Activated T-cell treated with anti-CD3 and anti-CD28 coated beads for 48 hours (primary cell): ENCODE data around the gene NCOA7.
"Not testable (repeated sequence)": the region's sequence is repeated elsewhere in the genome, so short reads cannot be mapped to it uniquely, and the experiment has no call there.

Source experiments
- DNase-seq: peaks from one replicate; pipeline ENCODE4 v3.0.0-alpha.2; 2020; ENCODE audit warnings: low read depth

Gene NCOA7

DNA sequence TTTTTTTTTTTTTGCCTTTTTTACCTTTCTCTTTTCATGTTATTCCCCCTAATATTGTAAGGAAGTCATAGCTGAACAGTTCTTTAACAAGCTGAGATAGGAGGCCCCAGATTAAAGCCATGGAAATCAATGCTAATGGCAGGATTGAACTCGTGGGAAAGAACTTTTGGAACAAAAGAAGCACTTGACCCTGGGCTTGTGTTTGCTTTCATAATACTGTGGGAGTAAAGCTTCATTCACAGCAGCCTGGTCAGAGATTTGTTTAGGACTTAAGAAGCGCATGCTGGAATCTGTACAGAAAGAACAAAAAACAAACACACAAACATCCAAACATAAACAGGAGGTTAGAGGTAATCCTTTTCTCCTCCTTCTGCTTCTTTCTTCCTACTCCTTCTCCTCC lies 36.2 kb upstream of the NCOA7 start:
- no peak for DNase-seq

- no peak for DNase-seq
Measured at GRCh38 chr6:125759184-125759902, 31.4 kb upstream of the NCOA7 start.

GRCh38 chr6:125759959-125760457 lies 30.8 kb upstream of the NCOA7 start:
- DNase-seq, result no peak

DNA sequence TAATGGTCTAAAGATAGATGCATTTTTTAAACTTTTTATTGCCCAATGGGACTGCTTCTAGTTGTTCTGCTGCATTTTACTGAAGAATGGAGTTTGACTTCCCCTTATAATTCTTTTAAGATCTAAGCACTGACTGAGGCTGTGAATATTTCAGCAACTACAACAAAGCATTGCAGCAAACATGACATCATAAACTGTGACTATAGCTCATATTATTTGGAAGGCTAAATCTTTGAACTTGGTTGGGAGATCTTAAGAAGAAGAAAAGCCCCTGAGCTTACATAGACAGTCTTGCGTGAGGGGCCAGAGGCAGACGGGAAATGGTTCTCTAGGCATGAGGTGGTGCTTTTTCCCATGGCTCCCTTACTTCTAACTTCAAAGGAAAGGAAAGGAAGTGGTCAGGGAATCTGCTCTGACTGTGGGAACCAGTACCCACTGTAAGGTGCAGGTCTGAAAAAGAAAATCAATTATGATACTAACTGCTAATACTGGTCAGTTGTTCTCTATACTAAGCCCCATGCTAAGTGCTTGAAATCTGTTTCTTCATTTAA lies 26.6 kb upstream of the NCOA7 start:
- DNase-seq, result no peak

DNA sequence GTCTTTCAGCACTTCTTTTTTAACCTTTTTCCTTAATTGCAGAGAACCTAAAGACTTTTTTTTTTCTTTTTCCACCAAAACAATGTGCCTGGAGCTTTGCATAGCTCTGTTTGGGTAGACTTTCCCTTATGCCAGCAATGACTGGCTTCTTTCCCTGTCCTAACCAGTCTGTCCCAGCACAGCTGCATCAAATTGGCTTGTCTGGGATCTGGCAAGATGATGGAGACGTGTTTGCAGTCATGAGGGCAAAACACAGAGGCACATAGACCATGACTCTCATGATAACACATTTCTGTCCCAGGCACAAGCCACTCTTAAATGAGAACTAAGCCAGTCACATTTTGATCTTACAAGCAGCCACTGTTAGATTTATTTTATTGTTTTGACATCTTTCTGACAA lies 24.8 kb upstream of the NCOA7 start:
- no peak for DNase-seq

DNA sequence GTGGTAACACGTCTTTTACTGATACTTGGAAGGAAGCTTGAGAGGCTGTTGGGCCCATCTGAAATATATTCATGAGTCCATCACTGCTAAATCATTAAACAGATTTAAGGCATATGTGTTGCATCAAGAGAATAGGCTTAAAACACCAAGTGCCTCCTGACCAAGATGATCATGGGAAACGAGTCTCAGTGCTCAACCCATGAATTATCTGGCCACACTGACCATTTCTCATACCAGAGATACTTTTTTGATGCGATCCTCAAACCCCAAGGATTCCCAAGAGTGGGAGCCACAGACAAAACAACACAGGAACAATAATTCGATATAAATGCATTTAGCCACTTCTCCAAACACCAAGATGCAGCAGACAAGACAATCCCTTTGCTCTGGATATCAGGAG lies 24.1 kb upstream of the NCOA7 start:
- DNase-seq, result no peak

- DNase-seq, result no peak
Measured at GRCh38 chr6:125769147-125769783, 21.5 kb upstream of the NCOA7 start.

GRCh38 chr6:125773387-125774341 lies 17.1 kb upstream of the NCOA7 start:
- DNase-seq, result no peak

GRCh38 chr6:125776107-125776826 lies 14.5 kb upstream of the NCOA7 start:
- not testable (repeated sequence) for DNase-seq

- DNase-seq, result peak; percentile 79
Measured at GRCh38 chr6:125779924-125780539, 10.7 kb upstream of the NCOA7 start.

DNA sequence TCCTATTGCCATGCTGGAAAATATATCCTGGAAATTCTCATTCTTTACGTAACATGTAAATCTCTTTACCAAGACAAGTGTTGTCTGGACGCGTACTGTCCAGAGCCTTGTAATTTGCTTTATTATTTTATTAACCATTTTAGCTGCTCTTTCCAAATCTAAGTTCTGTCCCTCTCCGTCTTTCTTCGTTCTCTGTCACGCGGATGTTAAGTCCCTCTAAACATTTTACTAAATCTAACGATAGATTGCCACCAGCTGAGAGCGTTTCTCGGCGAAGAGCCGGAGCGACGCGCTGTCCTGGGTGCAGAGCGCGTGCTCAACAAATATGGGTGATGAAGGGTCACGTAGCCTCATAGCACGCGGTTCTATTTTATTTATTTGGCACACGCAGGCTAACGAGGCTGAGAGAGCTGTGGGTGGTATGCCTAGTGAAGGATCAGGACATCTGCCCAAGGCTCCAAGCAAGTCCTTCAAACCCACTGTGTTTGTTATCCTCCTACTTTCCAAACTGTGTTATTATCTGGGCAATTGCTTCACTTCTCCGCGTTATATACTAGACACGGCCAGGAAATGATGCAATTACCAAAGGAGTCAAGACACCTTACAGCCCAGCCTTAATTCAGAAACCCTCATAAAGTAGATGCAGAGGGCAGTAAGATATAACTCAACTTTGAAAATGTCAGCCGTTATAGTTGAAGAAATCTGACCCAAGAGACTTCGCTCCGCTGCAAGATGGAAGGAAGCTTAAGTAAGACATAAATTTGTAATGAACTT lies 10.0 kb upstream of the NCOA7 start:
- peak; percentile 50 for DNase-seq

DNA sequence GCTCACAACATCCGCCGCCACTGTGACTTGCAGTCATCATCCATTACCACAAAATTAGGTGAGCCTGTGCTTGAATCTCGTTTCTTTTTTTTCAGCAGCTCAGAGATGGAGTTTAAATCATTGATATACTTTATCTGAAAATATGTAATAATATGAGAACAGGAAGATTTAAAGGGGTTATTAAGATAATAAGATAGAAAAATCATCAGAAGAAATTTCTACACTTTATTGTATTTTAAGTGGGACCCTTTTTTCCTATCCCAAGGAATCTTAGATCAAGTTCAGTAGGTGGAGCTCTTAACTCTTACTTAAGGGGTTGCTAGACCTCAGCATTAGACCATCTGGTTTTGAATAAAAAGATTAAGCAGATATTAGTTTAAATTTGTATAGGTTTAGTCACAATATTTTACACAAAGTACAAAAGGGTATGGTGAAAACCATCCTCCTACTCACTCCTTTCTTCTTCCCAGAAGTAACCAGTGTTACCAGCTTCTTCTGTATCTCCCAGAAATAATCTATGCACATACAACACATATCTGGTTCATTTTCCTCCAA lies 9.4 kb upstream of the NCOA7 start:
- peak; percentile 35 for DNase-seq

GRCh38 chr6:125784365-125784764 lies 6.4 kb upstream of the NCOA7 start:
- no peak for DNase-seq

- no peak for DNase-seq
Measured at GRCh38 chr6:125787791-125788190, 3.0 kb upstream of the NCOA7 start.

GRCh38 chr6:125789167-125789566 lies 1.6 kb upstream of the NCOA7 start:
- DNase-seq, result no peak

DNA sequence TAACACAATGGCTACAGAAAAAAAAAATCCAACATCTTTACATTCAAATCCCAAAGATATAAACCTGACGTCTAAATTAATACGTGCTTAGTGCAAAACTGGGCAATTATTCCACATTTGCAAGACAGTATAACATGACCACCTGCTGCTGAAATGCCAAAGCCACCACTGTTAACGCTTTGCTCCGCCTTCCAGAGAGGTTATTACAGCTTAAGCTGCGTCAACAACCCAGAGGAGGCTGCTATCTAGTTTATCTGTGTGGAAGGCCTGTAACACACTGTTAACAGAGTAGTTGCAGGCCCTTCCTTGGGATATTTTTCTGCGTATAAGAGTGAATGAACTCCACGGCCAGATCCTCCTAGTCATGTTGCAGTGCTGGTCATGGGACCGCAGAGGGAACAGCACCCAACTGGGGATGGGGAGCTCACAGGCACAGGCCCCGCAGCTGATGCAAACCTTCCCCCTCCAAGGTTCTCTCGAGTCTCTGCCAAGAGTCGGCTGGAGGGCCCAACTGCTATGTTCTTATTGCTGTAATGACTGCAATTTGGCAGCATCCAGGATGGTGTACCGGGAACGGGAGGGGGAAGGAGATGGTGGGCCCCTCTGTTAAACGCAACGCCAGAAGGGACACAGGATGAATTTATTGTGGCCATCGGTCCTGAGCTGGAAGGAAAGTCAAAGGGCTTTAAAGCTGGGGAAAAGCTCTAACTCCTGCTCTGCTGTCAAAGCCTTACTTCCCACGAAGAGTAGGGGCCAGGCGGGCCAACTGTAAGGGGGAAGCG lies 993 bp upstream of the NCOA7 start:
- peak; percentile 21 for DNase-seq

GRCh38 chr6:125791151-125791819 lies 525 bp downstream of the NCOA7 start:
- no peak for DNase-seq

- DNase-seq, result no peak
Measured at GRCh38 chr6:125791820-125792165, 1.0 kb downstream of the NCOA7 start.

DNA sequence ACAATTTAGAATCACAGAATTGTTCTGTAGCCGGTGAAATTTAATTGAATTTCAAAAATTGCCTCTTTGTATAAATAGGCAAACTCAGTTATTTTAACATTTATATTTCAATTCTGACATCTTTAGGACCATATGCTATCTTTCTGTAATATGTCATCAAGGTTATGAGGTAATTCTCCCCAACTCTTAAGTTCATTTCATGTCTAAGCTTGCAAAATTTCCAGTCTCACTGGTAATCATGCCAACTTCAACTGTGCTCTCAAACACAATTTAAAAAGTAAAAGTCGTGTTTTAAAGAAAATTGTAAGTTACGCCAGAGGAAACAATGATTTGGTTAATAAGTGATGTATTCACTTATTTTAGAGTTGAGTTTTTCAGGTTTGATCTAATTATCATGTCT lies 1.4 kb downstream of the NCOA7 start:
- no peak for DNase-seq
